B cell (primary cell): ENCODE data around the gene MAP3K5. TPM values are rescaled to one million over a fixed set of nuclear protein-coding genes. Genes with fewer than 3 reads are reported as not detected.

Source experiments
- ATAC-seq: fragments of 200-7000 bp; cut with Tn5 transposase; one replicate; pipeline ENCODE4 v1.10.0; 2021; ENCODE audit warnings: low read depth, mild to moderate bottlenecking, moderate number of reproducible peaks, moderate library complexity
- CTCF ChIA-PET: fragments of 350-600 bp; sonication (Branson Sonifier 250); formaldehyde crosslinking; loops from one replicate; lab custom pipeline; 2021; ENCODE audit warnings: antibody characterized with exemption, inconsistent platforms; lab: Charles Lee
- POLR2A ChIA-PET: fragments of 350-600 bp; sonication (Branson Sonifier 250); formaldehyde crosslinking; loops from one replicate; lab custom pipeline; 2021; ENCODE audit warnings: antibody characterized with exemption; lab: Charles Lee
- DNase-seq: peaks from one replicate; pipeline ENCODE4 v3.0.0; 2013
- H2AFZ ChIP-seq: 2 replicates; pipeline ENCODE4 v1.6.1; 2012; ENCODE audit warnings: mild to moderate bottlenecking, low read depth, low read length; ENCODE audit not compliant: insufficient read depth, poor library complexity, severe bottlenecking
- H3K27ac ChIP-seq, 2 donors: 1 replicate in 1 of 2; 2 replicates in 1 of 2; pipeline ENCODE4 v1.5.1; 2012 to 2013; ENCODE audit warnings: low read length in 2 of 2, mild to moderate bottlenecking in 2 of 2, moderate library complexity in 1 of 2
- H3K27me3 ChIP-seq, 4 experiments: fragments of 200-600 bp in 1 of 4; sonication (generic) in 1 of 4; replicated peaks in 1 of 4; 1 replicate in 2 of 4; 2 replicates in 2 of 4; pipeline versions ENCODE4 v1.6.1 to v1.7.0; 2013 to 2016; ENCODE audit warnings: low read length in 3 of 4, mild to moderate bottlenecking in 2 of 4, mixed read lengths in 1 of 4, moderate library complexity in 1 of 4; ENCODE audit not compliant: insufficient read depth in 4 of 4, control insufficient read depth in 3 of 4; ENCODE audit errors: control extremely low read depth in 1 of 4
- H3K36me3 ChIP-seq, 2 experiments: replicated peaks in 1 of 2; 1 replicate in 1 of 2; 2 replicates in 1 of 2; pipeline versions ENCODE4 v1.6.1 to v1.7.1; 2013; ENCODE audit warnings: low read length in 1 of 2; ENCODE audit not compliant: insufficient read depth in 2 of 2, control insufficient read depth in 1 of 2; ENCODE audit errors: control extremely low read depth in 1 of 2, extremely low read depth in 1 of 2
- H3K4me1 ChIP-seq, 2 donors: fragments of 200-600 bp in 1 of 2; sonication (generic) in 1 of 2; 1 replicate in 1 of 2; 2 replicates in 1 of 2; pipeline versions ENCODE4 v1.5.1 to v1.6.1; 2013 to 2017; ENCODE audit warnings: low read length in 2 of 2; ENCODE audit not compliant: control insufficient read depth in 2 of 2, insufficient read depth in 2 of 2
- H3K4me2 ChIP-seq: replicated peaks from 2 replicates; pipeline ENCODE3; 2012; ENCODE audit warnings: mild to moderate bottlenecking, low read depth, low read length; ENCODE audit not compliant: poor library complexity, severe bottlenecking
- H3K4me3 ChIP-seq, 5 experiments: fragments of 200-600 bp in 1 of 5; sonication (generic) in 1 of 5; 1 replicate in 3 of 5; 2 replicates in 2 of 5; pipeline versions ENCODE4 v1.5.1 to v1.7.0; 2011 to 2016; ENCODE audit warnings: low read length in 4 of 5, mild to moderate bottlenecking in 4 of 5, low read depth in 2 of 5, control low read depth in 1 of 5, moderate library complexity in 1 of 5; ENCODE audit not compliant: insufficient read depth in 1 of 5; ENCODE audit errors: control extremely low read depth in 1 of 5, extremely low read depth in 1 of 5
- H3K79me2 ChIP-seq: fragments of 200-600 bp; sonication (generic); one replicate; pipeline ENCODE4 v1.6.0; 2016; ENCODE audit warnings: low read length; ENCODE audit not compliant: control insufficient read depth, insufficient read depth
- H3K9ac ChIP-seq: fragments of 200-600 bp; sonication (generic); 2 replicates; pipeline ENCODE4 v1.6.1; 2017; ENCODE audit warnings: mild to moderate bottlenecking, low read length, moderate library complexity
- H3K9me3 ChIP-seq, 3 donors: one replicate each; pipeline versions ENCODE4 v1.6.1 to v1.7.1; 2013; ENCODE audit warnings: low read length in 2 of 3; ENCODE audit not compliant: control insufficient read depth in 2 of 3, insufficient read depth in 1 of 3; ENCODE audit errors: control extremely low read depth in 1 of 3
- H4K20me1 ChIP-seq: 2 replicates; pipeline ENCODE4 v1.6.0; 2012; ENCODE audit warnings: mild to moderate bottlenecking, low read length; ENCODE audit not compliant: insufficient read depth, control insufficient read depth, poor library complexity, severe bottlenecking
- H3K27ac Mint-ChIP-seq: one replicate; pipeline ENCODE4 v1.8.0; 2021; ENCODE audit warnings: mixed read lengths
- H3K27me3 Mint-ChIP-seq: one replicate; pipeline ENCODE4 v1.8.0; 2021; ENCODE audit warnings: mixed read lengths
- H3K4me1 Mint-ChIP-seq: one replicate; pipeline ENCODE4 v1.8.0; 2021; ENCODE audit warnings: mixed read lengths
- H3K4me3 Mint-ChIP-seq: one replicate; pipeline ENCODE4 v1.8.0; 2021; ENCODE audit warnings: mixed read lengths
- H3K9me3 Mint-ChIP-seq: one replicate; pipeline ENCODE4 v1.8.0; 2022; ENCODE audit warnings: mixed read lengths; ENCODE audit not compliant: insufficient read depth
- CTCF ChIP-seq: fragments of 200-600 bp; IDR thresholded peaks from one replicate; pipeline ENCODE4 v1.8.0; 2022; ENCODE audit warnings: antibody characterized with exemption, mild to moderate bottlenecking
- EZH2 ChIP-seq: IDR thresholded peaks from 2 replicates; pipeline ENCODE4 v1.6.1; 2012; ENCODE audit warnings: borderline replicate concordance, low read depth, mild to moderate bottlenecking, moderate library complexity, low read length; ENCODE audit not compliant: insufficient read depth, poor library complexity, severe bottlenecking
- WGBS: methylation state at CpG from one replicate; pipeline ENCODE4 v1.1.5; 2013; ENCODE audit warnings: missing lambda C conversion rate; ENCODE audit not compliant: insufficient coverage; 5-methylcytosine and 5-hydroxymethylcytosine counted together
- intact Hi-C: fragments of 100-400 bp; cut with micrococcal nuclease; formaldehyde crosslinking; loops from one replicate; pipeline ENCODE4 v1.10.0; 2022
- polyA plus RNA-seq: library from polyadenylated mRNA; depleted of rRNA; stranded (reverse); fragments of >200 nt; gene quantifications from 2 replicates; pipeline ENCODE4 v1.2.3, GENCODE V29; 2012
- total RNA-seq, 2 donors: library from RNA; stranded (reverse); fragments of 120-200 nt in 1 of 2; gene quantifications; 1 replicate in 1 of 2; 2 replicates in 1 of 2; pipeline versions ENCODE4 v1.2.3 to v1.2.4, GENCODE V29; 2013 to 2022

MAP3K5 gene
- total and polyA plus RNA-seq, 2 donors (not counting 1 experiment from before 2014, with no cell fraction given), result 5.7 to 34.1 TPM

GRCh38 chr6:136677822-136678221, 114.5 kb downstream of the MAP3K5 start:
- DNase-seq (no peak), ATAC-seq (no peak)
- H3K79me2 ChIP-seq, result peaks cover 2% of the 10 kb centered on the region
- TF ChIP-seq CTCF (no peak), EZH2 (no peak)
- no peaks in the 10 kb centered on the region for H3K4me1 Mint-ChIP-seq
- no peaks in the 10 kb centered on the region for H4K20me1 ChIP-seq
- H3K4me2 ChIP-seq, result no peak overlapping the region
- H3K27me3 Mint-ChIP-seq, result no peaks in the 10 kb centered on the region
- peaks cover 0 to 8% of the 10 kb centered on the region in 2 experiments for H3K36me3 ChIP-seq
- H3K4me3 ChIP-seq, result no peak overlapping the region
- ChIA-PET POLR2A (no interaction called here), CTCF (interaction anchor here (0.9 kb wide), 1 partner anchor 114 kb away, joined by 3 read pairs; the partner anchor contains the start of gene MAP3K5)
- H3K9ac ChIP-seq, result no peak overlapping the region
- H3K27me3 ChIP-seq, result no peaks in the 10 kb centered on the region
- no peak overlapping the region for H3K27ac Mint-ChIP-seq
- H3K27ac ChIP-seq, result no peak overlapping the region
- no peak overlapping the region for H2AFZ ChIP-seq
- no peaks in the 10 kb centered on the region for H3K4me1 ChIP-seq
- intact Hi-C loops, result loop anchor here (5.0 kb wide), 1 partner anchor 34 kb away; no protein-coding TSS in a partner anchor
- H3K4me3 Mint-ChIP-seq, result no peak overlapping the region
- H3K9me3 Mint-ChIP-seq, result peaks cover 4% of the 10 kb centered on the region
- H3K9me3 ChIP-seq, result no peaks in the 10 kb centered on the region

- Histone ChIP-seq H2AFZ (no peak overlapping the region), H3K4me3 (no peak overlapping the region), H4K20me1 (no peaks in the 10 kb centered on the region), H3K79me2 (peaks cover 4% of the 10 kb centered on the region), H3K36me3 (peaks cover 0 to 8% of the 10 kb centered on the region in 2 experiments), H3K9me3 (no peaks in the 10 kb centered on the region), H3K9ac (no peak overlapping the region), H3K27me3 (no peaks in the 10 kb centered on the region), H3K4me2 (no peak overlapping the region), H3K27ac (no peak overlapping the region), H3K4me1 (no peaks in the 10 kb centered on the region)
- 96% methylated on average over 4 of the region's 4 CpGs for WGBS
- CTCF ChIA-PET, result interaction anchor here (0.9 to 1.0 kb wide), 2 partner anchors 115 kb away, joined by 3 to 6 read pairs; partner anchors contain the start of gene MAP3K5
- peaks cover 4% of the 10 kb centered on the region for H3K9me3 Mint-ChIP-seq
- DNase-seq (no peak), ATAC-seq (no peak)
- H3K4me3 Mint-ChIP-seq, result no peak overlapping the region
- intact Hi-C loops, result loop anchor here (5.0 kb wide), 1 partner anchor 35 kb away; no protein-coding TSS in a partner anchor
- no peaks in the 10 kb centered on the region for H3K4me1 Mint-ChIP-seq
- TF ChIP-seq EZH2, result no peak
- no peaks in the 10 kb centered on the region for H3K27me3 Mint-ChIP-seq
- POLR2A ChIA-PET, result no interaction called here
- H3K27ac Mint-ChIP-seq, result no peak overlapping the region
These were observed 114.9 kb downstream of the MAP3K5 start for GRCh38 chr6:136677344-136677743.
